ENCODE measurements around the gene SEZ6L. TPM values are rescaled to one million over a fixed set of nuclear protein-coding genes. Genes with fewer than 3 reads are reported as not detected.

SEZ6L gene
- total RNA-seq, 4 donors from 2014 or later, result under 0.01 TPM; not detected in 3

DNA sequence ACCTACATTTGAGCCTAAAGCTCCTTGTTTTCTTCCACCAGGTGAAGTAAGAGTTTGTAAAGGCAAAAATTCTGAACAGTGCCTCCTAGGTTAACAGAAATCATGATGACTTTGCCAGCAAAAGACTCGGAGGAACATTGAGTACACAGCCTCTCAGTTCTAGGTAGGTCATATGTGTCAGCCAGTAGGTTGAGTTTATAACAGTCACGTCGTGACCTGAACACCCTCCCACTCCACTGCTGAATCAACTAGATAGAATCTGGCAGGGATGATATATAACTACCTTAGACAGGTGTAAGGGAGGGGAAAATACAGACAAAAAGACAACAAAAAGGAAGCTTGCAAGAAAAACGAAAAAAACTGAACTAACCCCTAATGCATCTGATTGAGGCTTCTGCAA is 247.0 kb downstream of the SEZ6L start:
- no peak overlapping the region for H3K27ac ChIP-seq
- TF ChIP-seq POLR2A (IDR thresholded peaks at IDR 0.05) (no peak), CTCF (IDR thresholded peaks at IDR 0.05) (no peak)
- DNase-seq, result no peak
- H3K36me3 ChIP-seq, result no peaks in the 10 kb centered on the region
- intact Hi-C loops (cut with DNase I), result no loop called here
- peaks cover 0 to 89% (median 0%) of the 10 kb centered on the region in 4 donors for H3K27me3 ChIP-seq
- H3K9me3 ChIP-seq, result no peaks in the 10 kb centered on the region
- peaks cover 0 to 10% (median 0%) of the 10 kb centered on the region in 3 donors for H3K4me1 ChIP-seq
- WGBS, 2 donors, result 20 to 32% methylated on average over 4 of the region's 4 CpGs
- H3K4me3 ChIP-seq, result no peak overlapping the region

- DNase-seq, result no peak
- no peak overlapping the region for H3K27ac ChIP-seq
Measured at GRCh38 chr22:26416670-26417276, 247.5 kb downstream of the SEZ6L start.

GRCh38 chr22:26417406-26417805 is 248.1 kb downstream of the SEZ6L start:
- TF ChIP-seq CTCF (IDR thresholded peaks at IDR 0.05) (no peak), POLR2A (IDR thresholded peaks at IDR 0.05) (no peak)
- no peak overlapping the region for H3K4me3 ChIP-seq
- peaks cover 0 to 10% (median 0%) of the 10 kb centered on the region in 3 donors for H3K4me1 ChIP-seq
- WGBS, 2 donors, result 73 to 91% methylated on average over 3 of the region's 3 CpGs
- H3K9me3 ChIP-seq, result peaks cover 0 to under 1% (median 0%) of the 10 kb centered on the region in 3 donors
- intact Hi-C loops (cut with DNase I), result no loop called here
- no peak overlapping the region for H3K27ac ChIP-seq
- H3K27me3 ChIP-seq, result peaks cover 0 to 85% (median 0%) of the 10 kb centered on the region in 4 donors
- DNase-seq, result no peak
- H3K36me3 ChIP-seq, result no peaks in the 10 kb centered on the region

More at GRCh38 chr22:26416670-26417276, 247.5 kb downstream of the SEZ6L start:
- intact Hi-C loops (cut with DNase I), result no loop called here
- no peak for TF ChIP-seq POLR2A (IDR thresholded peaks at IDR 0.05)
- TF ChIP-seq CTCF (IDR thresholded peaks at IDR 0.05), result no peak
- H3K9me3 ChIP-seq, result no peaks in the 10 kb centered on the region
- peaks cover 0 to 10% (median 0%) of the 10 kb centered on the region in 3 donors for H3K4me1 ChIP-seq
- no peaks in the 10 kb centered on the region for H3K36me3 ChIP-seq
- peaks cover 0 to 86% (median 0%) of the 10 kb centered on the region in 4 donors for H3K27me3 ChIP-seq
- 13 to 50% methylated on average over 1 to 7 of the region's 9 CpGs for WGBS, 2 donors
- H3K4me3 ChIP-seq, result no peak overlapping the region

DNA sequence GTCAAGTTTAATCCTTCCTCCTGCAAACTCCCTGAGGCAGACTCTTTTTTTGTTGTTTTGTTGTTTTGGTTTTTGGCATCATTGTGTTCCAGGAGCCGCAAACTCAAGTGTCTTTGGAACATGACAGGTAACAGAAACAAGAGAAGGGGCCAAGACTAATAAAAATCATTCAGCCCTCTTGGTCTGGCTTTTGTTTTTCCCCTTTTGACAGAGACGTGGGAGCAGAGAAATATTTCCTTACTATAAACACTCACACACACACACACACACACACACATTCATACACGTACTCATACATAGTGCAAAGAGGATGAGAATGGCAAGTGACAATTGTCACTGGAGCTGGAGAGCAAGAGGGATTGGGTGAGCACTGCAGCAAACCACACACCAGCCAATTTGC is 249.4 kb downstream of the SEZ6L start:
- DNase-seq, result no peak
- Histone ChIP-seq H3K4me1 (peaks cover 0 to 10% (median 0%) of the 10 kb centered on the region in 3 donors), H3K4me3 (no peak overlapping the region), H3K9me3 (peaks cover 0 to 12% (median 4%) of the 10 kb centered on the region in 3 donors), H3K27me3 (peaks cover 0 to 83% (median 0%) of the 10 kb centered on the region in 4 donors), H3K36me3 (no peaks in the 10 kb centered on the region), H3K27ac (no peak overlapping the region)
- intact Hi-C loops (cut with DNase I), result no loop called here
- TF ChIP-seq CTCF (IDR thresholded peaks at IDR 0.05) (no peak), POLR2A (IDR thresholded peaks at IDR 0.05) (no peak)
- 35 to 47% methylated on average over 3 of the region's 3 CpGs for WGBS, 2 donors

- no peak for TF ChIP-seq CTCF (IDR thresholded peaks at IDR 0.05)
- TF ChIP-seq POLR2A (IDR thresholded peaks at IDR 0.05), result no peak
- Histone ChIP-seq H3K27me3 (peaks cover 0 to 52% (median 0%) of the 10 kb centered on the region in 4 donors), H3K27ac (no peak overlapping the region), H3K9me3 (peaks cover 0 to 12% (median 6%) of the 10 kb centered on the region in 3 donors), H3K4me1 (peaks cover 10 to 19% (median 15%) of the 10 kb centered on the region in 3 donors), H3K36me3 (no peaks in the 10 kb centered on the region), H3K4me3 (no peak overlapping the region)
- DNase-seq, result no peak
- intact Hi-C loops (cut with DNase I), result loop anchor here (2.0 kb wide), 1 partner anchor 44 kb away; no protein-coding TSS in a partner anchor
Measured at GRCh38 chr22:26426924-26427323, 257.7 kb downstream of the SEZ6L start.
